ENCODE data around the gene GREM2. TPM values are rescaled to one million over a fixed set of nuclear protein-coding genes. Genes with fewer than 3 reads are reported as not detected.

GREM2 gene
- under 0.01 TPM in 1 of 2 replicates, not detected in the other for total RNA-seq

GRCh38 chr1:240611619-240612480 lies at the start of gene GREM2:
Gene GREM2, minus strand, starts transcription at chr1:240612155. Its CDS starts 118,680 bp downstream, at chr1:240493475.
- peak; percentile 73 for DNase-seq (ENCODE audit: low read depth)

GRCh38 chr1:240658312-240658960 lies 46.5 kb upstream of the GREM2 start:
- DNase-seq (ENCODE audit: low read depth) = no peak

- no peak for DNase-seq (ENCODE audit: low read depth)
Observed at GRCh38 chr1:240656531-240656930, 44.6 kb upstream of the GREM2 start.

DNA sequence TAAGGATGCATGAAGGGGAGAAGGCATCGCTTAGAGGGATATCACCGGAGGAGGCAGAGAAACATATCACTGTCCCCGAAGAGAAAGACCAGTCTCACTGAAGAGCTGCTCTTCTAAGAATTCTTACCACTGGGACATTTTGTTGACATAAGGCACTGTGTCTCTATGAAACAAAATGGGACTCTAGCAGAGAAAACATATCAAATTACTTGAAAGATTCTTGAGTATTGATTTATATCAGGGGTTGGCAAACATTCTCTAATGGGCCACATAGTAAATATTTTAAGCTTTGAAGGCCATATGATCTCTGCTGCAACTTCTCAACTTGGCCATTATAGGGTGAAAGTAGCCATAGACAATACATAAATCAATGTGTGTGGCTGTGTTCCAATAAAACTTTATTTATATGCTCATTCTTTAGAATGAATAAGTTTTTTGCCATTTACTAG lies 41.0 kb upstream of the GREM2 start:
- no peak for DNase-seq (ENCODE audit: low read depth)

GRCh38 chr1:240652549-240652948 lies 40.6 kb upstream of the GREM2 start:
- DNase-seq (ENCODE audit: low read depth) = no peak

DNA sequence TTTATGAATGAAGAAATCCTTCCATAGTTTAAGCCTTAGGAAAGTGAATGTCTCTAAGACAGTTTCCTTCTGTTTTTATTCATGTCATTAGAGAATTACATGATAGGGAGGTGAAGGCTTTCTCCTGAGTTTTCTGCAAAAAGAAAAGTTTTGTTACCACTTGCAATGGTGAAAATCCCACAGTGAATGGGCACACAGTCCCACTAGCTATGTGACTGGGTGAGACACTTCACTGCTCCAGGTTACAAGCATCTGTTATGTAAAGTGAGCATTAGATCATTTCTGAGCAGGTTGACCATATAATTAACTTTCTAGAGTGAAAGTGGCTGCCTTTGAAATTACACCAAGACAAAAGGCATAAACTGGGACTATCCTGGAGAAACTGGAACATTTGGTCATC lies 38.9 kb upstream of the GREM2 start:
- DNase-seq (ENCODE audit: low read depth) = no peak

DNA sequence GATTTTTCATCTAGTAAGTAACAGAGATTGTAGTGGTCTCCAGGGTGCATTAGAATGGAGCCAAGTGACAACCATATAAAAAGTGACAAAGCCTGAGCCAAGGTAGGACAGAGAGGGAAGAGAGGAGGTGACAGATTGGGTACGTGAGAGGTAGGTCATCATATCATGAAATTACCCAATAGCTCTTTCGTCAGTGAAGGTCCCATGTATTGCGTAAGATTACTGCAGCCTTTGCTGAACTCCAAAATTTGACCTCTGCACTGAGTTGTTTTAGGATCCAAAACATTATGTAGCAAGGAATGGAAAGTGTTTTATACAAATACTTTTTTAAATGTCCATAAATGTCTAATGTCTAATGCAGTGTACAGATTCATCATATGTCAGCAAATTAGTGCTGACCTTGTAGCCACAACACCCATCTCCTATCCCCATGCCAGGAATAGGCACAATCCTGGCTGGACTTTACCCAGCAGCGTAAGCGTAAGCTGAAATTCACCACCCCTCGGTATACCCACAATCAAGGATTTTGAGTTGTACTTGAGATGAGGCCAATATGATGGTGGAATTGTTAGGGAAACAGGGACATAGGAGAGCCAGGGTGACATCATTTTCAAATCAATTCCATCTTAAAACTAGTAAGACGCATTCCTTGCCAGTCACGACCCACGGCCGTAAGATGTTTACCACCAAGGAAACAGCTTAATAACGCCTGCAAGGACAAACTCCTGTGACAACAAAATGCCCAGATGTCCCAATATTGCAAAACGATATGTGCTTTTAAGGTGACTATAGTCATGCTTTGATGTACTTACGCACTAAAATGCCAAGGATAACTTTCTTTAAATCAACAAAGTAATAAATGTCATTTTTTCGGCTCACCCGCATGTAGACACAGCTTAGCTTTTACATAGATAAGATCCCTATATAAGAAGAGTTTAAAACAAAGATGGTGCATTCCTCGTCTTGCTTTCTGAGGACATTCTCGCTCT lies 38.1 kb upstream of the GREM2 start:
- DNase-seq (ENCODE audit: low read depth) = no peak

DNA sequence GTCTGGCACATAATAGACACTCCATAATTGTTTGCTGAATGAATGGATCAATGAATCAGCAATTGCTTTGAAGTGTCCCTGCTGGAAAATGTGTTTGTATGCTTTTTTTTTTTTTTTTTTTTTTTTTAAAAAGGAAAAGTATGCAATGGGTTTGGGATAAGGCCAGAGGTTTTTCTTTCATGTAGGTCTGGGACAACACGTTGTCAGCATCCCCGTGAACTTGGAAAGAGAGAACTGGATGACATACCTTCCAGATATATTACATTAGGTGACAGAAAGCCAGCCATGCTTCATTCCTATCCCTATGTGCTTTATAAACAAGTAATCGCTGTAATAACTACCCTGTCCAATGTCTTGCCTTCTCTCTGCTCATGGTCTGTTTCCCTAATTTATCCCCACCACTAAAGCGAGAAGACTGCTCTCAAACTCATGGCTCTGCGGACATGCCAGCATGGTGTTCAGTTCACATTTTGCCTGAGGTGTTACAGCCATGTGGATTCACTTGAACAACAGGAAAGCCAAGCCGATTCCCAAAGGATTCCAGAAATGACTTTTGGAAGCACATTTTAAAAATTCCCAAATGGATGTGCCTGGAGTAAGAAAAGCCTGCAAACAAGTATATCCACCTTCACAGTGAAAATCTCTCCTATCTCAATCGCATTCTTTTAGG lies 34.8 kb upstream of the GREM2 start:
- DNase-seq (ENCODE audit: low read depth) = no peak

DNA sequence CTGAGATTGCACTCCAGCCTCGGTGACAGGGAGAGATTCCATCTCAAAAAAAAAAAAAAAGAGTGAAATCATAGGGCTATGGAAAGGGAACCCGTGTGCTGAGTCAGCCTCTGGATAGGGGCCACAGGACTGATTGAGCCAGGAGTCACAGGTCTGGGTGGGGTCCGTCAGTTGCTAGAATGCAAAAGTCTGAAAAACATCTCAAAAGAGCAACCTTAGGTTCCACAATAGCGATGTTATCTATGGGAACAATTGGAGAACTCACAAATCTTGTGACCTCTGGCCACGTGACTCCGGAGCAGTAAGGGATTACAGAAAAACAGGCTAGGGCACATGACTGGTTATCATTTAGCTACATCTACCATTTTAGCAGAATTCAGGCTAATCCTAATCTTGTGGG lies 32.8 kb upstream of the GREM2 start:
- no peak for DNase-seq (ENCODE audit: low read depth)

DNA sequence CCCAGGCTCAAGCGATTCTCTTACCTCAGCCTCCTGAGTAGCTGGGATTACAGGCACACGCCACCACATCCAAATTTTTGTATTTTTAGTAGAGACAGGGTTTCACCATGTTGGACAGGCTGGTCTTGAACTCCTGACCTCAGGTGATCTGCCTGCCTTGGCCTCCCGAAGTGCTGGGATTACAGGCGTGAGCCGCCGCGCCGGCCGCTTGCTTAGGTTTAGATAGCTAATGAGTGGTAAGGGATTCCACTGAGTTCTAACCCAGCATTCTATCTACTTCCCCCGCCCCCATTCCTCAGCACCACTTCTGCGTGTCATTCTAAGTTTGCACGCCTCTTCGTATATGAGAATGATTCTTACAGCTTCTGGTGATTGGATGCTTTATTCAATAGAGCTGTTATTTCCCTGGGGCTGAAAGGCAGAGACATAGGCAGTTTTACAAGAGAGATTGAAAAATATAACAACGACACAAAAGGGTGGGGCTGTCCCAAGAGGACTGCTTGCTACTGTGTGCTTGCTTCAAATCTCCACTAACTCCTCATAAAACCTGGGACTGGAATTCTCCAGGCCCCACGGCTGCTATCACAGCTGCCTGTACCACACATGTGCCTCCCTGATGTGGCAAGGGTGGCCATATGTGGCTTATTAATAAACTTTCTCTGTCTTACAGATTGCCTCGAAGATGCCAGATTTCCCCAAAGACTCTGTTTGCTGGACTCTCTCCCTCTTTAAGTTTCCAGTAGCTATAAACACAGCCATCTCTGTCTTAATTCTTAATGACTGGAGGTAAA lies 23.7 kb upstream of the GREM2 start:
- DNase-seq (ENCODE audit: low read depth) = no peak

DNA sequence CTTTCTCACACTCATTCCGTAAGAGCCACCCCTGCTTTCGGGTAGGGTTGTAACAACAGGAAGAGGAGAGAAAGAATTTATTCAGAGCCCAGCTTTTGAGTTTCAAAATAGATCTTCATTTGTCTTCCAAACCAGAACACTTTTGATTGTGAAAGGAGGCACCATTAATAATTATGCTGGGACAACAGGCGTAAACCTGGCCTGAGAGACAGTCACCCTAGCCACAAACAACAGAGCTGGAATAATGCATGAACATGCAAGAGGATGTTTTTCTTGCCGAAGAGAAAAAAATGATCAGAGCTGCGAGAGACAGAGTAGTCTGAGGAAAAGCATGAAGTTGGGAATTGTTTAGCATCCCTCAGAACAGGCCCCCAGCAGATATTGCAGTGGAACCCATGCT lies 18.5 kb upstream of the GREM2 start:
- DNase-seq (ENCODE audit: low read depth) = no peak

DNA sequence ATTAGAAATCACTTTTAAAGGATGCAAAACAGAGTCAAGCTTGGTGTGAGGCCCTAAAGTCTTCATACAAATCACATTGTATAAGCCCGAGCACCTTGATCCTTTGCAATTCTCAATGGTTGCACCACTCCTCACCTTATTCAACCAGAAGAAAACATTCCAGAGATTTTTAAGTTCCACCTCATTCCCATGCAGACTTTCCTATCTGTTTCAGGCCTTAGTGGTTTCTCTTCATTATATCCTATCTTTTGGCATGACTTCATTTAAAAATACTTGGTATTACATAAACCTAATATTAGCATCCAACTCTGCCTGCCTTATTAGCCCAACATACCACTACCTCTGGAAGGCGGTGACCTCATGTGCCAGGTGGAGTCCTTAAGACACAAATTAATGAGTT lies 9.3 kb upstream of the GREM2 start:
- DNase-seq (ENCODE audit: low read depth) = peak; percentile 13

DNA sequence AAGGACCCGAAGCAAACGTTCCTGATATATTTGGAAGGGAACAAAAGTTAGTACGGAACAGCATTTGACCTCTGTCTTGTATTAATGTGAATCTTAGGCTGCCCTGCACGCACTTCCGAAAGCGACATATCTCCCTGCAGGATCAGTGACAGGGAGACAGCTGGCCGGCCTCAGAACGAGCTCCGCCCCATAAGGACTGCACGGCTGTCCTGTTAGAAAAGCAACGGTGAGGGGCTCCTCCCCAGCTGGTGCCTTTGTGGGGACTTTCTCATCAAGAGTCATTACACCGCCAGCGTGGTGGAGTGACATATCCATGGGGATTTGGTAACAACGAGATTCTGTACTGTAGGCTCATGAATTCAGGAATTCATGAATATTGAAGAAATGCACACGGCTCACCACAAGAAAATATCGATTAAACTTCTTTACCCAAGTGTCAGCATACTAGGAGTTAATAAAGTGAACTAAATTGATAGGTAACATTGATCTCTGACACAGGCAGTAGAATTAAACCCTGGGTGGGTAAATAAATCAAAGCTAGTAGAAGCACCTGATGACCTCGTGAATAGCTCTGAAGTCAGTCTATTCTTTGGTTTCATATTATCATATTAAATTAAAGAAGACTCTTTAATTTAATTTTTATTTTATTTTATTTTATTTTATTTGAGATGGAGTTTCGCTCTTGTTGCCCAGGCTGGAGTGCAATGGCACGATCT lies 8.1 kb upstream of the GREM2 start:
- no peak for DNase-seq (ENCODE audit: low read depth)

DNA sequence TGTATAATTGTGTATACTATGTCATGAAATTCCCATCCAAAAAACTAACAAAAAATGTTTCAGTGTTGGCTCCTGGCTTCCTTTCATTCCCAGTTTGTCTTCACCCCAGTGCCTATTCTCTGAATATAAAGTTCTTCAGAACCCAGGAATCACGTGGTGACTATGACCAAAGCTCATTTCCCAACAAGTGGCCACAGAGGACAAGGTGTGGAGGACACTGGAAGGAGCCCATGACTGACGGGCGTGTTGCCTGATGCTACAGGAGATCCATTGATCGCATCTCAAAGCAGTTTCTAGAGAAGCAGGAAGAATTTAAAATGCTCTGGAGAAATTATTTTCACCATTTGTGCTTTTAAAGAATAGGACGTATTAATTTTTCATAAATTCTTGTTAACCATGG lies 7.4 kb upstream of the GREM2 start:
- no peak for DNase-seq (ENCODE audit: low read depth)

GRCh38 chr1:240618946-240619345 lies 7.0 kb upstream of the GREM2 start:
- DNase-seq (ENCODE audit: low read depth) = no peak

DNA sequence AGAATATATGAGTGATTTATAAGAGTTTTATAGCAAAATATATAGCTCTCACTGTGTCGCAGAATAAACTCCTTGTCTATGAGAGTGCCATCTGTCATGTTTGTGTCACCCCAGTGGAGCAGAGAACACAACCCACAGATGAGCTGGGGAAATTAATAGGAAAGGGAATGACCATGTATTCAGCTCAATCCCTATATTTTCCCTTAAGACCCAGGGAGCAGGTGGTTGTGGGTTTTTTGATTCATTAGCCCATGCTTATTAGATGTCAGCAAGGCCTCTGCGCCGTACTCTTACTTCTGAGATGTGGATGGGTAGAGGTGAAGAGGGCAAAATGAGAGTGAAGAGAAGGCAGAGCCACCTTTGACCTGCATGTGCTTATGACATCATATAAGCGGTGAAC lies 4.1 kb upstream of the GREM2 start:
- no peak for DNase-seq (ENCODE audit: low read depth)

- peak; percentile 44 for DNase-seq (ENCODE audit: low read depth)
Observed at GRCh38 chr1:240613356-240614142, 1.6 kb upstream of the GREM2 start.

- no peak for DNase-seq (ENCODE audit: low read depth)
Observed at GRCh38 chr1:240612811-240613210, 856 bp upstream of the GREM2 start.

- DNase-seq (ENCODE audit: low read depth) = no peak
Observed at GRCh38 chr1:240611228-240611618, 732 bp downstream of the GREM2 start.
